Embryonic facial prominence (tissue), 1 donor: ENCODE results near the gene PCDHGC3.
A peak's percentile ranks its signal among the peaks of the same experiment; 100 is the strongest.

Source experiments
- DNase-seq: peaks from one replicate; pipeline ENCODE4 v3.0.0-alpha.2; 2016; ENCODE audit errors: extremely low spot score

PCDHGC3 gene

GRCh38 chr5:141485321-141486055 lies 9.7 kb downstream of the PCDHGC3 start:
- no peak for DNase-seq

- no peak for DNase-seq
These were observed 10.3 kb downstream of the PCDHGC3 start for GRCh38 chr5:141486091-141486490.

- DNase-seq = no peak
These were observed 11.4 kb downstream of the PCDHGC3 start for GRCh38 chr5:141487131-141487530.

GRCh38 chr5:141488591-141489561 lies 13.1 kb downstream of the PCDHGC3 start, which contains the start of gene PCDHGC5:
TSS of gene PCDHGC5 (plus strand) at chr5:141489081. CDS start at chr5:141489241, 160 bp downstream.
- no peak for DNase-seq

- DNase-seq = no peak
These were observed 14.1 kb downstream of the PCDHGC3 start for GRCh38 chr5:141489841-141490240.

GRCh38 chr5:141490271-141490670 lies 14.5 kb downstream of the PCDHGC3 start:
- no peak for DNase-seq

- DNase-seq = no peak
These were observed 15.0 kb downstream of the PCDHGC3 start for GRCh38 chr5:141490771-141491170.

GRCh38 chr5:141491323-141492167 lies 15.8 kb downstream of the PCDHGC3 start:
- no peak for DNase-seq

GRCh38 chr5:141492168-141492885 lies 16.6 kb downstream of the PCDHGC3 start:
- no peak for DNase-seq

- DNase-seq = no peak
These were observed 18.0 kb downstream of the PCDHGC3 start for GRCh38 chr5:141493500-141494422.

- DNase-seq = no peak
These were observed 19.1 kb downstream of the PCDHGC3 start for GRCh38 chr5:141494761-141495452.

- DNase-seq = no peak
These were observed 19.7 kb downstream of the PCDHGC3 start for GRCh38 chr5:141495453-141495811.

GRCh38 chr5:141496038-141496437 lies 20.3 kb downstream of the PCDHGC3 start:
- DNase-seq = peak; percentile 55

- no peak for DNase-seq
These were observed 26.0 kb downstream of the PCDHGC3 start for GRCh38 chr5:141501761-141502160.

GRCh38 chr5:141503681-141504080 lies 27.9 kb downstream of the PCDHGC3 start:
- DNase-seq = no peak

GRCh38 chr5:141504216-141504615 lies 28.4 kb downstream of the PCDHGC3 start:
- no peak for DNase-seq

GRCh38 chr5:141506381-141507155 lies 30.8 kb downstream of the PCDHGC3 start:
- DNase-seq = no peak

GRCh38 chr5:141507387-141508091 lies 31.8 kb downstream of the PCDHGC3 start:
- peak; percentile 63 for DNase-seq
